Fibroblast of peridontal ligament (primary cell): ENCODE measurements around the gene SDR9C7.
A peak's percentile ranks its signal among the peaks of the same experiment; 100 is the strongest.
"Not testable (repeated sequence)": the region's sequence is repeated elsewhere in the genome, so short reads cannot be mapped to it uniquely, and the experiment has no call there.

Experiments
- DNase-seq: peaks from one replicate; pipeline ENCODE4 v3.0.0-alpha.2; 2010; ENCODE audit errors: extremely low read depth

The SDR9C7 gene

DNA sequence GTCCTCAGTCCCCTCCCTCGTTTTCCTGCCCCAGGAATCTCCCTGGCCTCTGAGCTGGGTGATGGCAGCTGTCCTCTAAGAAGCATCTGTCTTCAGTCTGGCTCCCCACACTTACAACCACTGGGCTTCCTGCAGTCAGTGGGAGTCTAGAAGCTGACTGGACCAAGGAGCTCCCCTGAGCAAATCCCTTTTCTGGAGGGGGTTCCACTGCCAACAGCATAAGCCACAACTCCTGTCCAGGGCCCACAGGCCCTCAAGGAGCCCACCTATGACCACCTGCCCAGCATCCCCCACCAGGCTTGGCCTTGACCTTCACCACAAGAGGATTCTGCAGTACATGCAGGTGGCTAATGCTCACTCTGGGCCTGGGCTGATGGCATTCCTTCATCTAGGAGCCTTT lies 19.1 kb upstream of the SDR9C7 start:
- no peak for DNase-seq

DNA sequence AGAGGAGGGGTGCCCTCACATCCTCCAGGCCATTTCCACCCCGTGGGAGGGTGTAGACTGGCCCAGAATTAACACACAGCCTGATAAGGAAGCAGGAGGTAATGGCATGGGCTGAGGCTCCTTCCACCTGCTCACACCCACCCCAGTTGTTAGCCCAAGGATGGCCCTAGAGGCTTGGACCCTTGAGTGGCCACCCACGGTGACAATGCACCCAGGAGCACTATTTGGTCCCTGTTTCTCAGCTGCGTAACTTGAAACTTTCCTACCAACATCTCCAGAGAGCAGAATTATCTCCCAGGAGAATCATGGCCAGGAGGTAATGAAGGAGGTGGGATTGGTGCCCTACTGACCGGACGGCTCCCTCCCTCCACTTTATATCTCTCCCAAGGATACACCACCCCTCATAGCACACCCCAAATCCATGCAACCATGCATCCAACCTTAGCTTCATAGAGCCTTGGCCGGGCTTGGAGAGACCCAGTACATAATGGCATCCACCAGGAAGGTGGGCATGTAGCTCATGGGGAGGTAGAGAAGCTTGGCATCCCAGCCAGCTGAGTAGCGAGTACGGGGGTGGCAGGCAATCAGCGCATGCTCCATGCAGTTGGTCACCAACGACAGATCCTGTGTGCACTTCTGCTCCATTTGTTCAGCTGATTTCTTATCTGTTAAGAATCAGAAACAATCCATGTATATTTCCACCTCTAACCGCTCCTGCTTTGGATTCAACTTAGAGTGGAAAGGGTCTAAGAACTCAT lies 17.6 kb upstream of the SDR9C7 start:
- no peak for DNase-seq

DNA sequence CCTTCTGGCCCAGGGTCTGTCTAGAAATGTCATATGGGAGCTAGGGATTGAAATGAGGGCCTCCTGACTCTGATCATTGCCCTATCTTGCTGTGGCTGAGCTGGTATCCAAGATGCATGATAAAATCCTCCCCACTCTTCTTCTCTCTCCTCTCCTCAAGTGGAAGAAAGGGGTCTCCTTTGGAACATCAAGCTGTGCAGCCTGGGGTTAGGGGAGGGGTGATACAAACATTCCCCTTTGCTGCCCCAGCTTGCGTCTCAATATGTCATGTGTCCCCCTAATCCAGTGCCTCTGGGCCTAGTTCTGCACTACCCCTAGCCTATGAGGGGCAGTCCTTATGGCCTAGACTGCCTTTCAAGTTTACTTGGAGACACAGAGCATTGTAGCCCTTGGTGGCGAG lies 14.7 kb upstream of the SDR9C7 start:
- no peak for DNase-seq

- no peak for DNase-seq
Observed at GRCh38 chr12:56948457-56948777, 14.2 kb upstream of the SDR9C7 start.

DNA sequence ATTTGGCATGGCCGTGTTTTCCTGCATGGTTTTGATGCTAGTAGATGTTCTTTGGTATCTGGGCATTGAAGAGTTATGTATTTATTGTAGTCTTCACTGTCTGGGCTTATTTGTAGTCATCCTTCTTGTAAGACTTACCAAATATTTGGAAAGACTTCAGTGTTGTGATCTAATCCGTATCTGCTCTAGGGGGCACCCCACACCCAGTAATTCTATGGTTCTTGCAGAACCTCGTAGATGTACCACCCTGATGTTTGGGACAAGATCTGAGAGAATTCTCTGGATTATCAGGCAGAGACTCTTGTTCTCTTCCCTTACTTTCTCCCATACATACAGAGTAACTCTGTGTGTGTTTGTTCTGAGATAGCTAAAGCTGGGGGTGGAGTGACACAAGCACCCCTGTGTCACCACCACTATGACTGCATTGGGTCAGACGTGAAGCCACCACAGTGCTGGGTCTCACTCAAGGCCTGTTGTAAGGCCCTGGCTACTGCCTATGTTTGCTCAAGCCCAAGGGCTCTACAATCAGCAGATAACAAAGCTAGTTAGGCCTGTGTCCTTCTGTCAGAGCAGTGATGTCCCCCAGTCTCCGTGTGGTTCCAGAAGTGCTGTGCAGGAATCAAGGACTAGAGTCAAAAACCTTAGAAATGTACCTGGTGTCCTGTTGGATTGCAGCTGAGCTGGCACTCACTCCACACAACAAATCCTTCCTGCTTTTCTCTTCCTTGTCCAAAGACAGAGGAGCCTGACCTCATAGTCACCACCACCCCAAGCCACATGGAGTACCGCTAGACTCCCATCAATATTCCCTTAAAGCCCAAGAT lies 13.6 kb upstream of the SDR9C7 start:
- no peak for DNase-seq

DNA sequence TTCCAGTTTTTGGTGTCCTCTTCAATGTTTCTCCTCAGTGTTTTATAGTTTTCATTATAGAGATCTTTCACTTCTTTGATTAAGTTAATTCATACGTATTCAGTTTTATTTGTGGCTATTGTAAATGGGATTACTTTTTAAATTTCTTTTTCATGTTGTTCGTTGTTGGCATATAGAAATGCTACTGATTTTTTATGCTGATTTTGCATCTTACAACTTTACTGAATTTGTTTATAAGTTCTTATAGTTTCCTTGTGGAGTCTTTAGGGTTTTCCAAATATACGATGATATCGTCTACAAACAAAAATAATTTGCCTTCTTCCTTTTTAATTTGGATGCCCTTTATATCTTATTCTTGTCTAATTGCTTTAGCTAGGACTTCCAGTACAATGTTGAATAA lies 9.7 kb upstream of the SDR9C7 start:
- no peak for DNase-seq

DNA sequence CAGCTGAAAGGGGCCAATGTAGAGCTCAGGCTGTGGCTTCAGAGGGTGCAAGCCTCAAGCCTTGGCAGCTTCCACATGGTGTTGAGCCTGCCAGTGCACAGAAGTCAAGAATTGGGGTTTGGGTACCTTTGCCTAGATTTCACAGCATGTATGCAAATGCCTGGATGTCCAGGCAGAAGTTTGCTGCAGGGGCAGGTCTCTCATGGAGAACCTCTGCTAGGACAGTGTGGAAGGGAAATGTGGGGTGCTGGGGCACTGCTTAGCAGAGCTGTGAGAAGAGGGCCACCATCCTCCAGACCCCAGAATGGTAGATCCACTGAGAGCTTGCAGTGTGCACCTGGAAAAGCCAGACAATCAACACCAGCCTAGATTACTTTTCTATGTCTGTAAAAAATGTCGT lies 9.2 kb upstream of the SDR9C7 start:
- DNase-seq = not testable (repeated sequence)

- peak; percentile 67 for DNase-seq
Observed at GRCh38 chr12:56941299-56942017, 7.2 kb upstream of the SDR9C7 start.

DNA sequence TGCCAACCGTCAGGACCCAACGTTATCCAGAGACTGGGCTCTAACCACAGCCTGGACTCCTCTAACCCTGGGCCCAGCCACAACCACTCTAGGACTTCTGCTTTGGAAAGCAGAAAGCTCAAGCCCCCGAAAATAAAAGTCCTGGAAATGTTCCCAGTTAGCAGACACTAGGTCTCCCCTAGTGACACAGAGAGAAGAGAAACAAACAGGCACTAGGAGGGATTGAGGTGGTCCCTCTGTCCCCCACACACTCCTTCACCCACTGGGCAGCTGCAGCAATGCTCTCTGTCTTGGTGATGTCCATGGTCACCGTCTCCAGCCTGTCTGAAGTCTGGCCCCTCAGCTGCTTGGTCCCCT lies 6.7 kb upstream of the SDR9C7 start:
- DNase-seq = not testable (repeated sequence)

- DNase-seq = no peak
Observed at GRCh38 chr12:56935752-56936151, 1.5 kb upstream of the SDR9C7 start.

- DNase-seq = no peak
Observed at GRCh38 chr12:56935157-56935556, 949 bp upstream of the SDR9C7 start.

GRCh38 chr12:56932867-56933266 lies 1.3 kb downstream of the SDR9C7 start:
- DNase-seq = no peak

GRCh38 chr12:56932146-56932545 lies 2.1 kb downstream of the SDR9C7 start:
- DNase-seq = no peak

GRCh38 chr12:56931474-56931978 lies 2.7 kb downstream of the SDR9C7 start:
- peak; percentile 56 for DNase-seq

DNA sequence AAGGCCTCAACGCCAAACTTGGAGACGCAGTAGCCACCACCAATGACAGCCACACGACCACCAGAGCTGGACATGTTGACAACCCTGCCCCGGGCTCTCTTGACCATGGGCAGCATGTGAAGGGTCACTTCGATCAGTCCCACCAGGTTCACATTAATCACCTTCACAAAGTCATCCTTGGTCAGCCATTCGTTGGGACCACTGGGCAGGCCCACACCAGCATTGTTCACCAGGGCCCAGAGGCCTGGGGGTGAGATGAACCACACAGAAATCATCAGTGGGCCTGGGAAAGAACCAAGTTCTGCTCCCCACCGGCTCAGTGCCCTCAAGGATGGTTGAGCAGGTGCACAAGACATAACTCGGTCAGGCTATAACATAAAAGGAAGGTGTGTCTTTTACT lies 4.0 kb downstream of the SDR9C7 start:
- DNase-seq = no peak

GRCh38 chr12:56929780-56930179 lies 4.4 kb downstream of the SDR9C7 start:
- no peak for DNase-seq

GRCh38 chr12:56928262-56928661 lies 5.9 kb downstream of the SDR9C7 start:
- DNase-seq = peak; percentile 15

DNA sequence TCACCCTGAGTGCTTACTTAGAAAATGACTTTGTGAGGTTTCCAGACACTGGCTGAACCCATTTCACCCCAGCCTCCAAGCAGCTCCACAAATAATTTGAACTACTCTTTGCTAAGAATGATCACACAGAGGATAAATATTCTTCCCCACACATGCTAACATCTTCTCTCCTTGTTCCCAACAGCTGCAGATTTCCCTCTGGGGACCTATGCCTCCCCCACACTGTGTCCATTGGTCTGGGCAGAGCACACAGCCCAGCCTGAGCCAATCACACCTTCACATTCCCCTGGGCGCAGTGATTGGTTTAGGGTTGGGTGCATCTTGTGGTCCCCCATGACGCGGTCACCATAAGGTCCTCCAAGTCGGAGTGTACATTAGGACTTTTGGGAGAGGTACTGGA lies 6.9 kb downstream of the SDR9C7 start:
- no peak for DNase-seq

GRCh38 chr12:56922031-56922430 lies 12.2 kb downstream of the SDR9C7 start:
- no peak for DNase-seq

GRCh38 chr12:56921346-56921745 lies 12.9 kb downstream of the SDR9C7 start:
- DNase-seq = no peak

GRCh38 chr12:56918139-56918538 lies 16.1 kb downstream of the SDR9C7 start:
- DNase-seq = not testable (repeated sequence)

- no peak for DNase-seq
Observed at GRCh38 chr12:56916996-56917333, 17.2 kb downstream of the SDR9C7 start.
